Measurements from ENCODE around the gene S100P. TPM values are rescaled to one million over a fixed set of nuclear protein-coding genes. Genes with fewer than 3 reads are reported as not detected.
A peak's percentile ranks its signal among the peaks of the same experiment; 100 is the strongest.
"Not testable (repeated sequence)": the region's sequence is repeated elsewhere in the genome, so short reads cannot be mapped to it uniquely, and the experiment has no call there.

S100P gene
- total RNA-seq, 1 donor, result 0.31 TPM

- peaks cover 47% of the 10 kb centered on the region for H3K27me3 ChIP-seq (ENCODE audit: insufficient read depth, low read length)
Measured at GRCh38 chr4:6663596-6664393, 29.9 kb upstream of the S100P start.

GRCh38 chr4:6665320-6665654 is 28.4 kb upstream of the S100P start:
- no peaks in the 10 kb centered on the region for H3K9me3 ChIP-seq (ENCODE audit: low read depth, low read length)
- no peak overlapping the region for H3K4me3 ChIP-seq (ENCODE audit: low read length)
- no peaks in the 10 kb centered on the region for H3K4me1 ChIP-seq (ENCODE audit: insufficient read depth, low read length)
- H3K27me3 ChIP-seq (ENCODE audit: insufficient read depth, low read length), result peaks cover 33% of the 10 kb centered on the region

More at GRCh38 chr4:6663596-6664393, 29.9 kb upstream of the S100P start:
- no peaks in the 10 kb centered on the region for H3K9me3 ChIP-seq (ENCODE audit: low read depth, low read length)
- no peak overlapping the region for H3K4me3 ChIP-seq (ENCODE audit: low read length)
- H3K4me1 ChIP-seq (ENCODE audit: insufficient read depth, low read length), result peaks cover 6% of the 10 kb centered on the region

- peaks cover 8% of the 10 kb centered on the region for H3K27me3 ChIP-seq (ENCODE audit: insufficient read depth, low read length)
- H3K4me1 ChIP-seq (ENCODE audit: insufficient read depth, low read length), result no peaks in the 10 kb centered on the region
- no peaks in the 10 kb centered on the region for H3K9me3 ChIP-seq (ENCODE audit: low read depth, low read length)
- no peak overlapping the region for H3K4me3 ChIP-seq (ENCODE audit: low read length)
Measured at GRCh38 chr4:6668391-6668790, 25.3 kb upstream of the S100P start.

- Histone ChIP-seq H3K4me3 (ENCODE audit: low read length) (no peak overlapping the region), H3K4me1 (ENCODE audit: insufficient read depth, low read length) (peaks cover 25% of the 10 kb centered on the region), H3K9me3 (ENCODE audit: low read depth, low read length) (no peaks in the 10 kb centered on the region), H3K27me3 (ENCODE audit: insufficient read depth, low read length) (no peaks in the 10 kb centered on the region)
Measured at GRCh38 chr4:6671648-6672047, 22.0 kb upstream of the S100P start.

- peaks cover 30% of the 10 kb centered on the region for H3K4me1 ChIP-seq (ENCODE audit: insufficient read depth, low read length)
- H3K27me3 ChIP-seq (ENCODE audit: insufficient read depth, low read length), result no peaks in the 10 kb centered on the region
- no peak overlapping the region for H3K4me3 ChIP-seq (ENCODE audit: low read length)
- H3K9me3 ChIP-seq (ENCODE audit: low read depth, low read length), result no peaks in the 10 kb centered on the region
Measured at GRCh38 chr4:6672131-6672530, 21.5 kb upstream of the S100P start.

GRCh38 chr4:6672541-6673190 is 21.0 kb upstream of the S100P start:
- H3K9me3 ChIP-seq (ENCODE audit: low read depth, low read length); H3K27me3 ChIP-seq (ENCODE audit: insufficient read depth, low read length); H3K4me3 ChIP-seq (ENCODE audit: low read length): not testable (repeated sequence)
- H3K4me1 ChIP-seq (ENCODE audit: insufficient read depth, low read length), result peaks cover 35% of the 10 kb centered on the region

GRCh38 chr4:6673191-6673659 is 20.5 kb upstream of the S100P start:
- peaks cover 36% of the 10 kb centered on the region for H3K4me1 ChIP-seq (ENCODE audit: insufficient read depth, low read length)
- H3K9me3 ChIP-seq (ENCODE audit: low read depth, low read length); H3K27me3 ChIP-seq (ENCODE audit: insufficient read depth, low read length): not testable (repeated sequence)
- H3K4me3 ChIP-seq (ENCODE audit: low read length), result peak overlapping the region; percentile 67

- Histone ChIP-seq H3K27me3 (ENCODE audit: insufficient read depth, low read length) (no peaks in the 10 kb centered on the region), H3K4me1 (ENCODE audit: insufficient read depth, low read length) (peaks cover 36% of the 10 kb centered on the region), H3K9me3 (ENCODE audit: low read depth, low read length) (no peaks in the 10 kb centered on the region), H3K4me3 (ENCODE audit: low read length) (peak overlapping the region; percentile 67)
Measured at GRCh38 chr4:6673660-6674499, 19.8 kb upstream of the S100P start.

- H3K4me1 ChIP-seq (ENCODE audit: insufficient read depth, low read length), result peaks cover 36% of the 10 kb centered on the region
- H3K9me3 ChIP-seq (ENCODE audit: low read depth, low read length), result no peaks in the 10 kb centered on the region
- peak overlapping the region; percentile 67 for H3K4me3 ChIP-seq (ENCODE audit: low read length)
- H3K27me3 ChIP-seq (ENCODE audit: insufficient read depth, low read length), result no peaks in the 10 kb centered on the region
Measured at GRCh38 chr4:6674500-6675149, 19.1 kb upstream of the S100P start.

- H3K4me3 ChIP-seq (ENCODE audit: low read length), result no peak overlapping the region
- peaks cover 36% of the 10 kb centered on the region for H3K4me1 ChIP-seq (ENCODE audit: insufficient read depth, low read length)
- H3K27me3 ChIP-seq (ENCODE audit: insufficient read depth, low read length), result no peaks in the 10 kb centered on the region
- no peaks in the 10 kb centered on the region for H3K9me3 ChIP-seq (ENCODE audit: low read depth, low read length)
Measured at GRCh38 chr4:6676722-6677558, 16.7 kb upstream of the S100P start.

GRCh38 chr4:6680372-6681034 is 13.2 kb upstream of the S100P start:
- Histone ChIP-seq H3K27me3 (ENCODE audit: insufficient read depth, low read length) (no peaks in the 10 kb centered on the region), H3K4me1 (ENCODE audit: insufficient read depth, low read length) (peaks cover 22% of the 10 kb centered on the region), H3K4me3 (ENCODE audit: low read length) (no peak overlapping the region), H3K9me3 (ENCODE audit: low read depth, low read length) (no peaks in the 10 kb centered on the region)

GRCh38 chr4:6681191-6681590 is 12.5 kb upstream of the S100P start:
- Histone ChIP-seq H3K4me3 (ENCODE audit: low read length) (no peak overlapping the region), H3K4me1 (ENCODE audit: insufficient read depth, low read length) (peaks cover 15% of the 10 kb centered on the region), H3K27me3 (ENCODE audit: insufficient read depth, low read length) (no peaks in the 10 kb centered on the region), H3K9me3 (ENCODE audit: low read depth, low read length) (no peaks in the 10 kb centered on the region)

- no peak overlapping the region for H3K4me3 ChIP-seq (ENCODE audit: low read length)
- H3K9me3 ChIP-seq (ENCODE audit: low read depth, low read length), result no peaks in the 10 kb centered on the region
- H3K27me3 ChIP-seq (ENCODE audit: insufficient read depth, low read length), result no peaks in the 10 kb centered on the region
- H3K4me1 ChIP-seq (ENCODE audit: insufficient read depth, low read length), result no peaks in the 10 kb centered on the region
Measured at GRCh38 chr4:6682862-6683590, 10.7 kb upstream of the S100P start.
